Left lung (tissue), 10 donors: ENCODE results near the gene TPO. TPM values are rescaled to one million over a fixed set of nuclear protein-coding genes. Genes with fewer than 3 reads are reported as not detected.

Source experiments
- ATAC-seq: fragments of 200-7000 bp; cut with Tn5 transposase; one replicate; pipeline ENCODE4 v1.9.1; 2020; ENCODE audit warnings: moderate library complexity
- DNase-seq, 4 donors: peaks; one replicate each; pipeline ENCODE4 v3.0.0-alpha.2; 2013 to 2020
- H3K27ac ChIP-seq, 2 donors: fragments of 200-600 bp; sonication (generic) in 1 of 2; one replicate each; pipeline versions ENCODE4 v1.5.0 to v1.8.0; 2020 to 2021
- H3K27me3 ChIP-seq, 2 donors: fragments of 200-600 bp; sonication (generic) in 1 of 2; one replicate each; pipeline versions ENCODE4 v1.5.0 to v1.8.0; 2020 to 2021
- H3K36me3 ChIP-seq, 2 donors: fragments of 200-600 bp; sonication (generic) in 1 of 2; one replicate each; pipeline versions ENCODE4 v1.5.0 to v1.8.0; 2020 to 2021
- H3K4me1 ChIP-seq, 2 donors: fragments of 200-600 bp; one replicate each; pipeline ENCODE4 v1.8.0; 2021
- H3K4me3 ChIP-seq, 2 donors: fragments of 200-600 bp; sonication (generic) in 1 of 2; one replicate each; pipeline versions ENCODE4 v1.5.0 to v1.8.0; 2020 to 2021; ENCODE audit warnings: mild to moderate bottlenecking in 1 of 2
- H3K9me3 ChIP-seq, 2 donors: fragments of 200-600 bp; sonication (generic) in 1 of 2; one replicate each; pipeline versions ENCODE4 v1.5.0 to v1.8.0; 2020 to 2021
- CTCF ChIP-seq, 2 donors: fragments of 200-600 bp; sonication (generic) in 1 of 2; IDR thresholded peaks; one replicate each; pipeline versions ENCODE4 v1.5.0 to v1.8.0; 2021; ENCODE audit warnings: antibody characterized with exemption in 2 of 2
- intact Hi-C, 2 donors: fragments of 100-400 bp; cut with DNase I; formaldehyde crosslinking; loops; one replicate each; pipeline versions ENCODE4 v1.11.2 to v1.14.2; 2022
- polyA plus RNA-seq, 6 donors: library from polyadenylated mRNA; unstranded; fragments of 120-200 nt; gene quantifications; one replicate each; pipeline ENCODE4 v1.2.1, GENCODE V29; 2013; ENCODE audit not compliant: insufficient read length in 6 of 6
- total RNA-seq, 2 donors: library from RNA; stranded (reverse); fragmentation: NEBNext Ultra II Directional; extraction: Animal tissue kit (Norgen Biotek cat#: 25700); gene quantifications; one replicate each; pipeline ENCODE4 v1.2.1, GENCODE V29; 2021
- donor health status: DM: no; HTN: yes; CAD: no.
- donor health status: DM: no; HTN: no; CAD: no.

TPO gene
- total and polyA plus RNA-seq, 8 donors = 0.08 to 0.45 (median 0.21) TPM; not detected in 1

GRCh38 chr2:1460851-1461418, 47.7 kb downstream of the TPO start:
- no peaks in the 10 kb centered on the region for H3K36me3 ChIP-seq
- DNase-seq = peak in 1 of 4 donors; percentile 18
- intact Hi-C loops = no loop called here
- H3K4me1 ChIP-seq = no peaks in the 10 kb centered on the region
- no peak overlapping the region for H3K27ac ChIP-seq
- no peak for TF ChIP-seq CTCF (IDR thresholded peaks at IDR 0.05)
- peaks cover 0 to 9% of the 10 kb centered on the region in 2 donors for H3K27me3 ChIP-seq
- H3K4me3 ChIP-seq = no peak overlapping the region
- ATAC-seq = no peak
- H3K9me3 ChIP-seq = no peaks in the 10 kb centered on the region

GRCh38 chr2:1461507-1462390, 48.5 kb downstream of the TPO start:
- TF ChIP-seq CTCF (IDR thresholded peaks at IDR 0.05) = no peak
- Histone ChIP-seq H3K27ac (no peak overlapping the region), H3K4me3 (no peak overlapping the region), H3K36me3 (no peaks in the 10 kb centered on the region), H3K4me1 (no peaks in the 10 kb centered on the region), H3K9me3 (no peaks in the 10 kb centered on the region), H3K27me3 (peaks cover 0 to 9% of the 10 kb centered on the region in 2 donors)
- DNase-seq (peak in 1 of 4 donors; percentile 63), ATAC-seq (no peak)
- intact Hi-C loops = no loop called here

GRCh38 chr2:1462994-1463393, 49.7 kb downstream of the TPO start:
- Histone ChIP-seq H3K4me3 (no peak overlapping the region), H3K27me3 (peaks cover 0 to 9% of the 10 kb centered on the region in 2 donors), H3K36me3 (no peaks in the 10 kb centered on the region), H3K27ac (no peak overlapping the region), H3K9me3 (no peaks in the 10 kb centered on the region), H3K4me1 (no peaks in the 10 kb centered on the region)
- no peak for ATAC-seq
- DNase-seq = peak in 1 of 4 donors; percentile 31
- intact Hi-C loops = no loop called here
- no peak for TF ChIP-seq CTCF (IDR thresholded peaks at IDR 0.05)

GRCh38 chr2:1472350-1472749, 59.1 kb downstream of the TPO start:
- Histone ChIP-seq H3K4me3 (no peak overlapping the region), H3K9me3 (peaks cover 0 to 3% of the 10 kb centered on the region in 2 donors), H3K27ac (no peak overlapping the region), H3K4me1 (no peaks in the 10 kb centered on the region), H3K27me3 (peaks cover 0 to 8% of the 10 kb centered on the region in 2 donors), H3K36me3 (no peaks in the 10 kb centered on the region)
- peak in 1 of 4 donors; percentile 25 for DNase-seq
- intact Hi-C loops = no loop called here
- no peak for ATAC-seq
- no peak for TF ChIP-seq CTCF (IDR thresholded peaks at IDR 0.05)

GRCh38 chr2:1476617-1477195, 63.4 kb downstream of the TPO start:
- TF ChIP-seq CTCF (IDR thresholded peaks at IDR 0.05) = no peak
- H3K27me3 ChIP-seq = peaks cover 0 to 16% of the 10 kb centered on the region in 2 donors
- ATAC-seq (no peak), DNase-seq (peak in 1 of 4 donors; percentile 74)
- H3K9me3 ChIP-seq = no peaks in the 10 kb centered on the region
- H3K4me3 ChIP-seq = no peak overlapping the region
- intact Hi-C loops = no loop called here
- no peaks in the 10 kb centered on the region for H3K36me3 ChIP-seq
- H3K4me1 ChIP-seq = no peaks in the 10 kb centered on the region
- H3K27ac ChIP-seq = no peak overlapping the region
